Neural progenitor cell (in vitro differentiated cells): Measurements from ENCODE around the gene LRPAP1.

Experiments
- EZH2 ChIP-seq: fragments of 200-600 bp; sonication (generic); IDR thresholded peaks from 2 replicates; pipeline ENCODE4 v1.6.1; 2017; ENCODE audit warnings: antibody characterized with exemption, mild to moderate bottlenecking, moderate library complexity
- EZH2phosphoT487 ChIP-seq: fragments of 200-600 bp; sonication (generic); IDR thresholded peaks from 2 replicates; pipeline ENCODE4 v1.6.1; 2017; ENCODE audit warnings: antibody characterized with exemption
- TF ChIP-seq, protein P1 (sequence below): fragments of 200-600 bp; sonication (generic); IDR thresholded peaks from 2 replicates; pipeline ENCODE4 v1.5.1; 2017; ENCODE audit warnings: antibody characterized with exemption, mild to moderate bottlenecking

DNA sequence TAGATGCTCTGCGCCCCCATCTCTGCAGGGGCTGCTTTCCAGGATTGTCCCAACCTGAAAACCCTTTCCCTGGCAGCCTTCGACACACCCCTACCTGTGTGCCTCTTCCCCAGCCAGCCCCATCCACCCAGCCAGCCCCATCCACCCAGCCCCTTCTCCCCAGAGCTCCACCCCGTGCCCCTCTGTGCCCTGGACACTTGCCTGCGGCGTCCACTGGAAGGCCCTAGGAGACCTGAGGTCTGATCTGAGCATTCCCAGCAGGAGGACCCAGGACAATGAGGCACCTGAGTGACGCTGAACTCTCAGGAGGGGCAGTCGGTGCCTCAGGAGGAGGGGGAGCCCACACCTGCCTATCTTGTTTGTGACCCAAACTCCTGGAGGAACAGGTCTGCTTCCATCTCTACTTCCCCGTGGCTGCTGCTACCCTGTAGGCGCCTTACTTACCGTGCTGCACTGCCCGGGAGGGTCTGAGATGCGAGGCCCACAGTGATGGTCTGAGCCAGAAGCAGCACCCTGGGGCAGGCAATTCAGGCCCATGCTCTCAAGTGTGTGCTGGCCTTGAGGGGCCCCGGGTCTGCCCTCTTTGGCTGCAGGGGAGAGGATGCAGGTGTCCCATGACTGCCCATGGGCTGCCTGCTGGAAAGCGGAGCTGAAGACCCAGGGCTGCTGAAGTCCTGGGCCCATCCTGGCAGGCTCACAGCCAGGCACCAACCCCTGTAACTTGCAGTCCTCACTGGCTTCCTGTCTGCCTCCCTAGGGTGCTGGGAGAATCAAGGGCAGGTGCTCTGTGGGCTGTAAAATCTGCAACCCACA lies 4.9 kb downstream of the LRPAP1 start:
- TF ChIP-seq, protein P1, sequence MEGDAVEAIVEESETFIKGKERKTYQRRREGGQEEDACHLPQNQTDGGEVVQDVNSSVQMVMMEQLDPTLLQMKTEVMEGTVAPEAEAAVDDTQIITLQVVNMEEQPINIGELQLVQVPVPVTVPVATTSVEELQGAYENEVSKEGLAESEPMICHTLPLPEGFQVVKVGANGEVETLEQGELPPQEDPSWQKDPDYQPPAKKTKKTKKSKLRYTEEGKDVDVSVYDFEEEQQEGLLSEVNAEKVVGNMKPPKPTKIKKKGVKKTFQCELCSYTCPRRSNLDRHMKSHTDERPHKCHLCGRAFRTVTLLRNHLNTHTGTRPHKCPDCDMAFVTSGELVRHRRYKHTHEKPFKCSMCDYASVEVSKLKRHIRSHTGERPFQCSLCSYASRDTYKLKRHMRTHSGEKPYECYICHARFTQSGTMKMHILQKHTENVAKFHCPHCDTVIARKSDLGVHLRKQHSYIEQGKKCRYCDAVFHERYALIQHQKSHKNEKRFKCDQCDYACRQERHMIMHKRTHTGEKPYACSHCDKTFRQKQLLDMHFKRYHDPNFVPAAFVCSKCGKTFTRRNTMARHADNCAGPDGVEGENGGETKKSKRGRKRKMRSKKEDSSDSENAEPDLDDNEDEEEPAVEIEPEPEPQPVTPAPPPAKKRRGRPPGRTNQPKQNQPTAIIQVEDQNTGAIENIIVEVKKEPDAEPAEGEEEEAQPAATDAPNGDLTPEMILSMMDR = no peak
- no peak for TF ChIP-seq EZH2
- no peak for TF ChIP-seq EZH2phosphoT487
